Measurements from ENCODE around the gene ERC1. TPM values are rescaled to one million over a fixed set of nuclear protein-coding genes. Genes with fewer than 3 reads are reported as not detected.

Gene ERC1
- total RNA-seq, 1 experiment from 2014 or later, result 12.3 TPM

DNA sequence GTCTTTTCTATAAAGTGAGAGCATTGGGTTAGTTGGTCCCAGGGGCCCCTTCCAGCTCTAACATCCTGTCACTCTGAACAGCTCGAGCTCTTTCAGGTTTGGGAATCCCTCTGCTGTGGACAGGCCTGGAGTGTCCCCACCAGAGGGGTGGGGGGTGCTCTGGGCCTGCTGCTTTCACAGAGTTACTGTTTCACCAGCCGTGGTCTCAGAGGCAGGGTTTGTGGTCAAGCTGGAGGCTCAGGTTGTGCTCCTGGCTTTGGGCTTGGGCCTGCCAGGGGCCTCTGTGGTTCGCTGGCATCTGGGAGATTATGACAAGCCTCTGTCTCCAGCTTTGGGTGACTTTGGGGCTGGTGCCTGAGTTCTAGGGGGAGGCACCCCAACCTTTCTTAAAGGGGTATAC, 543.7 kb downstream of the ERC1 start:
- Histone ChIP-seq H3K4me3 (ENCODE audit: low read length) (no peak overlapping the region), H4K20me1 (ENCODE audit: low read length) (no peaks in the 10 kb centered on the region), H3K9ac (ENCODE audit: low read length) (no peak overlapping the region), H3K27me3 (ENCODE audit: low read length) (peaks cover 13% of the 10 kb centered on the region), H3K4me1 (ENCODE audit: insufficient read depth, low read length) (no peaks in the 10 kb centered on the region), H3K9me2 (replicated peaks; ENCODE audit: low read length) (no peaks in the 10 kb centered on the region), H3K36me3 (ENCODE audit: low read depth, low read length) (no peaks in the 10 kb centered on the region), H2AFZ (ENCODE audit: low read length) (no peak overlapping the region), H3F3A (ENCODE audit: low read length, unreplicated experiment) (no peaks in the 10 kb centered on the region), H3K4me2 (ENCODE audit: low read length) (no peak overlapping the region), H3K79me2 (ENCODE audit: low read length) (no peaks in the 10 kb centered on the region), H3K9me3 (ENCODE audit: low read length) (no peaks in the 10 kb centered on the region), H3K27ac (ENCODE audit: low read length) (no peak overlapping the region)
- BruUV-seq (replicated peaks), result no TSS peak
- CTCF ChIA-PET, result no interaction called here
- intact Hi-C loops (cut with micrococcal nuclease), result no loop called here
- POLR2A ChIA-PET (ENCODE audit: unreplicated experiment), result no interaction called here
- ATAC-seq, result no peak
- no peak for DNase-seq
- TF ChIP-seq EZH2phosphoT487 (IDR thresholded peaks at IDR 0.05; ENCODE audit: borderline replicate concordance, low read length), result no peak
- TF ChIP-seq EZH2 (IDR thresholded peaks at IDR 0.05; ENCODE audit: low read length, unreplicated experiment), result no peak
- TF ChIP-seq, protein P1, sequence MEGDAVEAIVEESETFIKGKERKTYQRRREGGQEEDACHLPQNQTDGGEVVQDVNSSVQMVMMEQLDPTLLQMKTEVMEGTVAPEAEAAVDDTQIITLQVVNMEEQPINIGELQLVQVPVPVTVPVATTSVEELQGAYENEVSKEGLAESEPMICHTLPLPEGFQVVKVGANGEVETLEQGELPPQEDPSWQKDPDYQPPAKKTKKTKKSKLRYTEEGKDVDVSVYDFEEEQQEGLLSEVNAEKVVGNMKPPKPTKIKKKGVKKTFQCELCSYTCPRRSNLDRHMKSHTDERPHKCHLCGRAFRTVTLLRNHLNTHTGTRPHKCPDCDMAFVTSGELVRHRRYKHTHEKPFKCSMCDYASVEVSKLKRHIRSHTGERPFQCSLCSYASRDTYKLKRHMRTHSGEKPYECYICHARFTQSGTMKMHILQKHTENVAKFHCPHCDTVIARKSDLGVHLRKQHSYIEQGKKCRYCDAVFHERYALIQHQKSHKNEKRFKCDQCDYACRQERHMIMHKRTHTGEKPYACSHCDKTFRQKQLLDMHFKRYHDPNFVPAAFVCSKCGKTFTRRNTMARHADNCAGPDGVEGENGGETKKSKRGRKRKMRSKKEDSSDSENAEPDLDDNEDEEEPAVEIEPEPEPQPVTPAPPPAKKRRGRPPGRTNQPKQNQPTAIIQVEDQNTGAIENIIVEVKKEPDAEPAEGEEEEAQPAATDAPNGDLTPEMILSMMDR (conservative IDR thresholded peaks at IDR 0.05; ENCODE audit: low read depth, low read length), result no peak

DNA sequence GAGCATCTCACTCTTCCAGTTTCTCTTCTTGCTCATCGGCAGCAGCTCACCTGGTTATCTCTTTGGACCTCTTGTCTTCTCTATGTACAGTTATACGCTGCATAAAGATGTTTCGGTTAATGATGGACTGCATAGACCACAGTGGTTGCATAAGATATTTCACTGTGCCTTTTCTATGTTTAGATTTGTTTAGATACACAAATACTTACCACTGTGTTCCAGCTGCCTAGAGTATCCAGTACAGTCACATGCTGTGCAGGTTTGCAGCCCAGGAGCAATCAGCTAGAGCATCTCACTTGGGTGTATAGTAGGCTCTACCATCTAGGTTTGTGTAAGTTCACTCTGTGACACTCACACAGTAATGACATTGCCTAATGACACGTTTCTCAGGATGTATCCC, 545.8 kb downstream of the ERC1 start:
- no peak for DNase-seq
- ChIA-PET CTCF (no interaction called here), POLR2A (ENCODE audit: unreplicated experiment) (no interaction called here)
- Histone ChIP-seq H3K9me2 (replicated peaks; ENCODE audit: low read length) (no peaks in the 10 kb centered on the region), H3K36me3 (ENCODE audit: low read depth, low read length) (no peaks in the 10 kb centered on the region), H3K9ac (ENCODE audit: low read length) (no peak overlapping the region), H3K4me1 (ENCODE audit: insufficient read depth, low read length) (peaks cover 17% of the 10 kb centered on the region), H3K79me2 (ENCODE audit: low read length) (no peaks in the 10 kb centered on the region), H4K20me1 (ENCODE audit: low read length) (no peaks in the 10 kb centered on the region), H3K4me3 (ENCODE audit: low read length) (no peak overlapping the region), H2AFZ (ENCODE audit: low read length) (no peak overlapping the region), H3K4me2 (ENCODE audit: low read length) (no peak overlapping the region), H3F3A (ENCODE audit: low read length, unreplicated experiment) (no peaks in the 10 kb centered on the region), H3K27me3 (ENCODE audit: low read length) (peaks cover 5% of the 10 kb centered on the region; the same call in 1 of the 2 replicates), H3K9me3 (ENCODE audit: low read length) (no peaks in the 10 kb centered on the region), H3K27ac (ENCODE audit: low read length) (no peak overlapping the region)
- BruUV-seq (replicated peaks), result no TSS peak
- intact Hi-C loops (cut with micrococcal nuclease), result no loop called here
- ATAC-seq, result no peak
- TF ChIP-seq EZH2 (IDR thresholded peaks at IDR 0.05; ENCODE audit: low read length, unreplicated experiment) (no peak), EZH2phosphoT487 (IDR thresholded peaks at IDR 0.05; ENCODE audit: borderline replicate concordance, low read length) (no peak)
- TF ChIP-seq, protein P1 (conservative IDR thresholded peaks at IDR 0.05; ENCODE audit: low read depth, low read length), result no peak

DNA sequence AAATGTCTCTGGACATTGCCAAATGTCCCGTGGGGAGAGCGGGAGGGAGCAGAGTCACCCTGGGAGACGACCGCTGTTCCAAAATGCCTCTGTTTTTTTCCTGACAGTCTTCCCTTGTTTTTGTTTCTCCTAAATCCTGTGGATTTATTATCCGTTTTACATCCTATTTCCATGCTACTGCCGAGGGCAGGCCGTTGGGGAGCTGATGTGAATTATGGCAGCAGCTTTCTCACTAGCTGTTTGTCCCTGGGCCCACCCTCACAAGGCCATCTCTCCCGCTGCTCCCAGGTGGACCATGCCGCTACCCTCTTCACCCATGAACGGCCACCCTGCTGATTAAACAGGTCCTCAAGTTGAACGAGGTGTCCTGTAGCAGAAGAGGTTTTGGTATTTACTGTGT, 548.1 kb downstream of the ERC1 start:
- peaks cover 19% of the 10 kb centered on the region for H3K4me1 ChIP-seq (ENCODE audit: insufficient read depth, low read length)
- H3K79me2 ChIP-seq (ENCODE audit: low read length), result no peaks in the 10 kb centered on the region
- ChIA-PET POLR2A (ENCODE audit: unreplicated experiment) (no interaction called here), CTCF (interaction anchor here (0.6 kb wide), 1 partner anchor 53 kb away, joined by 3 read pairs; no protein-coding TSS in a partner anchor)
- BruUV-seq (replicated peaks), result no TSS peak
- no peaks in the 10 kb centered on the region for H3K27me3 ChIP-seq (ENCODE audit: low read length)
- ATAC-seq, result no peak
- H3K4me3 ChIP-seq (ENCODE audit: low read length), result no peak overlapping the region
- intact Hi-C loops (cut with micrococcal nuclease), result no loop called here
- TF ChIP-seq, protein P1 (conservative IDR thresholded peaks at IDR 0.05; ENCODE audit: low read depth, low read length), result no peak
- TF ChIP-seq EZH2 (IDR thresholded peaks at IDR 0.05; ENCODE audit: low read length, unreplicated experiment), result no peak
- TF ChIP-seq EZH2phosphoT487 (IDR thresholded peaks at IDR 0.05; ENCODE audit: borderline replicate concordance, low read length), result no peak
- no peak for DNase-seq
- no peak overlapping the region for H2AFZ ChIP-seq (ENCODE audit: low read length)
- no peaks in the 10 kb centered on the region for H4K20me1 ChIP-seq (ENCODE audit: low read length)
- no peaks in the 10 kb centered on the region for H3K36me3 ChIP-seq (ENCODE audit: low read depth, low read length)
- H3K27ac ChIP-seq (ENCODE audit: low read length), result no peak overlapping the region
- H3K4me2 ChIP-seq (ENCODE audit: low read length), result no peak overlapping the region
- H3K9ac ChIP-seq (ENCODE audit: low read length), result no peak overlapping the region
- H3F3A ChIP-seq (ENCODE audit: low read length, unreplicated experiment), result no peaks in the 10 kb centered on the region
- no peaks in the 10 kb centered on the region for H3K9me3 ChIP-seq (ENCODE audit: low read length)
- no peaks in the 10 kb centered on the region for H3K9me2 ChIP-seq (replicated peaks; ENCODE audit: low read length)
